Kidney epithelial cell (primary cell): ENCODE measurements around the gene CABP1. TPM values are rescaled to one million over a fixed set of nuclear protein-coding genes. Genes with fewer than 3 reads are reported as not detected.

Experiments used
- DNase-seq: peaks from one replicate; pipeline ENCODE4 v3.0.0-alpha.2; 2010; ENCODE audit warnings: low read depth
- H3K27me3 ChIP-seq: 2 replicates; pipeline ENCODE4 v1.6.0; 2011; ENCODE audit warnings: low read length; ENCODE audit not compliant: control insufficient read depth, insufficient read depth
- H3K36me3 ChIP-seq: 2 replicates; pipeline ENCODE4 v1.5.1; 2011; ENCODE audit warnings: low read length; ENCODE audit not compliant: control insufficient read depth, insufficient read depth
- H3K4me3 ChIP-seq: 2 replicates; pipeline ENCODE4 v1.5.1; 2011; ENCODE audit warnings: low read depth, mild to moderate bottlenecking, control low read depth, low read length
- CTCF ChIP-seq: IDR thresholded peaks from 2 replicates; pipeline ENCODE4 v1.5.1; 2011; ENCODE audit warnings: mild to moderate bottlenecking, moderate library complexity, low read length, control low read depth, inconsistent platforms; ENCODE audit not compliant: insufficient read depth, poor library complexity, severe bottlenecking
- total RNA-seq: library from RNA; depleted of rRNA; stranded (reverse); fragments of >200 nt; gene quantifications from 2 replicates; pipeline ENCODE4 v1.2.3, GENCODE V29; 2015

CABP1 gene
- total RNA-seq, 1 donor from 2014 or later = not detected

- Histone ChIP-seq H3K27me3 (peaks cover 21% of the 10 kb centered on the region), H3K36me3 (no peaks in the 10 kb centered on the region), H3K4me3 (no peak overlapping the region)
- no peak for DNase-seq
- TF ChIP-seq CTCF = no peak
These were observed 12.4 kb downstream of the CABP1 start for GRCh38 chr12:120652656-120653435.

- Histone ChIP-seq H3K4me3 (no peak overlapping the region), H3K36me3 (no peaks in the 10 kb centered on the region), H3K27me3 (peaks cover 26% of the 10 kb centered on the region)
- no peak for DNase-seq
- TF ChIP-seq CTCF = no peak
These were observed 13.2 kb downstream of the CABP1 start for GRCh38 chr12:120653611-120654010.

- no peaks in the 10 kb centered on the region for H3K36me3 ChIP-seq
- H3K27me3 ChIP-seq = peaks cover 24% of the 10 kb centered on the region
- no peak for TF ChIP-seq CTCF
- no peak for DNase-seq
- no peak overlapping the region for H3K4me3 ChIP-seq
These were observed 14.2 kb downstream of the CABP1 start for GRCh38 chr12:120654656-120655055.

GRCh38 chr12:120656008-120656407 is 15.6 kb downstream of the CABP1 start:
- TF ChIP-seq CTCF = no peak
- peaks cover 15% of the 10 kb centered on the region for H3K27me3 ChIP-seq
- H3K36me3 ChIP-seq = no peaks in the 10 kb centered on the region
- H3K4me3 ChIP-seq = no peak overlapping the region
- DNase-seq = no peak

- no peak for DNase-seq
- H3K36me3 ChIP-seq = no peaks in the 10 kb centered on the region
- H3K27me3 ChIP-seq = peaks cover 8% of the 10 kb centered on the region
- H3K4me3 ChIP-seq = no peak overlapping the region
- TF ChIP-seq CTCF = no peak
These were observed 18.1 kb downstream of the CABP1 start for GRCh38 chr12:120658286-120659150.

- Histone ChIP-seq H3K4me3 (no peak overlapping the region), H3K36me3 (no peaks in the 10 kb centered on the region), H3K27me3 (peaks cover 8% of the 10 kb centered on the region)
- TF ChIP-seq CTCF = no peak
- DNase-seq = no peak
These were observed 18.7 kb downstream of the CABP1 start for GRCh38 chr12:120659151-120659525.
